DOHH2 (cell line): ENCODE measurements around the gene EHD4.
A peak's percentile ranks its signal among the peaks of the same experiment; 100 is the strongest.

ENCODE experiments used
- H3F3A ChIP-seq: fragments of 200-600 bp; sonication (generic), shearing (Covaris generic); 2 replicates; pipeline ENCODE4 v1.6.0; 2016; ENCODE audit warnings: antibody characterized with exemption, mild to moderate bottlenecking; ENCODE audit not compliant: control insufficient read depth, insufficient read depth
- H3K27ac ChIP-seq: fragments of 200-600 bp; sonication (generic); 2 replicates; pipeline ENCODE4 v1.5.1; 2014; ENCODE audit warnings: low read depth, mild to moderate bottlenecking, low read length, moderate library complexity
- H3K27me3 ChIP-seq: fragments of 200-600 bp; sonication (generic); 2 replicates; pipeline ENCODE4 v1.6.1; 2014; ENCODE audit warnings: mild to moderate bottlenecking, low read length, mixed read lengths; ENCODE audit not compliant: control insufficient read depth
- H3K36me3 ChIP-seq: fragments of 200-600 bp; sonication (generic); 2 replicates; pipeline ENCODE4 v1.6.1; 2014; ENCODE audit warnings: mild to moderate bottlenecking, low read length, moderate library complexity, mixed read lengths; ENCODE audit not compliant: control insufficient read depth
- H3K4me1 ChIP-seq: fragments of 200-600 bp; sonication (generic); 2 replicates; pipeline ENCODE4 v1.6.1; 2014; ENCODE audit warnings: mild to moderate bottlenecking, low read length, mixed read lengths; ENCODE audit not compliant: control insufficient read depth
- H3K4me2 ChIP-seq: fragments of 200-600 bp; sonication (generic); 2 replicates; pipeline ENCODE4 v1.6.0; 2014; ENCODE audit warnings: mild to moderate bottlenecking, low read length, moderate library complexity
- H3K4me3 ChIP-seq: fragments of 200-600 bp; sonication (generic); 2 replicates; pipeline ENCODE4 v1.5.1; 2014; ENCODE audit warnings: mild to moderate bottlenecking, low read length, mixed read lengths
- H3K79me2 ChIP-seq: fragments of 200-600 bp; sonication (generic); 2 replicates; pipeline ENCODE4 v1.6.1; 2014; ENCODE audit warnings: mild to moderate bottlenecking, low read length, mixed read lengths; ENCODE audit not compliant: control insufficient read depth
- H3K9me2 ChIP-seq: fragments of 200-600 bp; sonication (generic); replicated peaks from 2 replicates; pipeline ENCODE4 v1.6.1; 2014; ENCODE audit warnings: mild to moderate bottlenecking, low read length, mixed read lengths; ENCODE audit not compliant: control insufficient read depth
- H3K9me3 ChIP-seq: fragments of 200-600 bp; sonication (generic); 2 replicates; pipeline ENCODE4 v1.6.1; 2014; ENCODE audit warnings: antibody characterized with exemption, low read length, mixed read lengths; ENCODE audit not compliant: control insufficient read depth, insufficient read depth
- H4K20me1 ChIP-seq: fragments of 200-600 bp; sonication (generic); 2 replicates; pipeline ENCODE4 v1.6.0; 2014; ENCODE audit warnings: low read depth, mild to moderate bottlenecking, antibody characterized with exemption, low read length, moderate library complexity; ENCODE audit not compliant: control insufficient read depth, insufficient read depth
- EZH2phosphoT487 ChIP-seq: fragments of 200-600 bp; sonication (generic); IDR thresholded peaks from 2 replicates; pipeline ENCODE4 v1.6.1; 2017; ENCODE audit warnings: borderline replicate concordance, mild to moderate bottlenecking, antibody characterized with exemption, low read length, moderate library complexity, mixed read lengths
- TF ChIP-seq, protein P1 (sequence below): fragments of 200-600 bp; sonication (generic); IDR thresholded peaks from one replicate; pipeline ENCODE4 v1.5.1; 2014; ENCODE audit warnings: antibody characterized with exemption, mild to moderate bottlenecking, low read depth, low read length; ENCODE audit not compliant: poor library complexity, severe bottlenecking

EHD4 gene

DNA sequence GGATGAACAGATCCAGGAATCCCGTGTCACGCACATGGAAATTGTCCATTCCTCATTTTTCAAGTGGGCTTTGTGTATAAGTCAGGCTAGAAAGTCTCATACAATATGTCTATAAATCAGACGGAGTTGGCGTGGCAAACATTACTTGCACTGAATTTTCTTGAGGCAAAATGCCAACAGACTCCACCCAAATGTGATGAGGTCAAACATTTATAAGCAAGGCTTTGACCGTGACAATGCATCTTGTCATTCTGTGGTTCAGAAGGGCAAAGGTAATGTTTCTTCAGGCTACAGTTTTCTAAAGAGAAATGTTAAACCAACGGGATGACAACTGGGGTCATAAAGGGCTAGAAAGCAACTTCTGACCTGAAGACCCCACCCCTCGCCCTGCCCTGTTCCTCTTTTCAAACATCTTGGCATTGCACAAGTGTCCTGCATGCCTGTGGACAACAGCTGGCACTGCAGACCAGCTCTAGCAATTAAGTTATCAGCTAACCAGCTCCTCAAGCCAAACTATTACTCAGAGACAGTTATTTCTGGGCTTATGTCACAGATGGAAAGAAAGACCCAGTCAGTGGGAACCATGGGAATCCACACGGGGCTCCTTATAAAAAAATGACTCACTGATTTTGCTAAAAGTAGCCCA lies 42.0 kb downstream of the EHD4 start:
- Histone ChIP-seq H3K79me2 (no peaks in the 10 kb centered on the region), H3K36me3 (0 out of 2 replicates have a peak, but pooled peaks cover 3% of the 10 kb centered on the region), H3K27me3 (no peaks in the 10 kb centered on the region), H3K9me3 (no peaks in the 10 kb centered on the region), H3K9me2 (no peaks in the 10 kb centered on the region), H3K4me1 (peaks cover 48% of the 10 kb centered on the region), H3K4me2 (no peak overlapping the region), H3F3A (peaks cover 15% of the 10 kb centered on the region; the same call in 1 of the 2 replicates), H3K27ac (no peak overlapping the region), H3K4me3 (no peak overlapping the region), H4K20me1 (no peaks in the 10 kb centered on the region)
- TF ChIP-seq, protein P1, sequence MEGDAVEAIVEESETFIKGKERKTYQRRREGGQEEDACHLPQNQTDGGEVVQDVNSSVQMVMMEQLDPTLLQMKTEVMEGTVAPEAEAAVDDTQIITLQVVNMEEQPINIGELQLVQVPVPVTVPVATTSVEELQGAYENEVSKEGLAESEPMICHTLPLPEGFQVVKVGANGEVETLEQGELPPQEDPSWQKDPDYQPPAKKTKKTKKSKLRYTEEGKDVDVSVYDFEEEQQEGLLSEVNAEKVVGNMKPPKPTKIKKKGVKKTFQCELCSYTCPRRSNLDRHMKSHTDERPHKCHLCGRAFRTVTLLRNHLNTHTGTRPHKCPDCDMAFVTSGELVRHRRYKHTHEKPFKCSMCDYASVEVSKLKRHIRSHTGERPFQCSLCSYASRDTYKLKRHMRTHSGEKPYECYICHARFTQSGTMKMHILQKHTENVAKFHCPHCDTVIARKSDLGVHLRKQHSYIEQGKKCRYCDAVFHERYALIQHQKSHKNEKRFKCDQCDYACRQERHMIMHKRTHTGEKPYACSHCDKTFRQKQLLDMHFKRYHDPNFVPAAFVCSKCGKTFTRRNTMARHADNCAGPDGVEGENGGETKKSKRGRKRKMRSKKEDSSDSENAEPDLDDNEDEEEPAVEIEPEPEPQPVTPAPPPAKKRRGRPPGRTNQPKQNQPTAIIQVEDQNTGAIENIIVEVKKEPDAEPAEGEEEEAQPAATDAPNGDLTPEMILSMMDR = no peak
- TF ChIP-seq EZH2phosphoT487 = no peak

DNA sequence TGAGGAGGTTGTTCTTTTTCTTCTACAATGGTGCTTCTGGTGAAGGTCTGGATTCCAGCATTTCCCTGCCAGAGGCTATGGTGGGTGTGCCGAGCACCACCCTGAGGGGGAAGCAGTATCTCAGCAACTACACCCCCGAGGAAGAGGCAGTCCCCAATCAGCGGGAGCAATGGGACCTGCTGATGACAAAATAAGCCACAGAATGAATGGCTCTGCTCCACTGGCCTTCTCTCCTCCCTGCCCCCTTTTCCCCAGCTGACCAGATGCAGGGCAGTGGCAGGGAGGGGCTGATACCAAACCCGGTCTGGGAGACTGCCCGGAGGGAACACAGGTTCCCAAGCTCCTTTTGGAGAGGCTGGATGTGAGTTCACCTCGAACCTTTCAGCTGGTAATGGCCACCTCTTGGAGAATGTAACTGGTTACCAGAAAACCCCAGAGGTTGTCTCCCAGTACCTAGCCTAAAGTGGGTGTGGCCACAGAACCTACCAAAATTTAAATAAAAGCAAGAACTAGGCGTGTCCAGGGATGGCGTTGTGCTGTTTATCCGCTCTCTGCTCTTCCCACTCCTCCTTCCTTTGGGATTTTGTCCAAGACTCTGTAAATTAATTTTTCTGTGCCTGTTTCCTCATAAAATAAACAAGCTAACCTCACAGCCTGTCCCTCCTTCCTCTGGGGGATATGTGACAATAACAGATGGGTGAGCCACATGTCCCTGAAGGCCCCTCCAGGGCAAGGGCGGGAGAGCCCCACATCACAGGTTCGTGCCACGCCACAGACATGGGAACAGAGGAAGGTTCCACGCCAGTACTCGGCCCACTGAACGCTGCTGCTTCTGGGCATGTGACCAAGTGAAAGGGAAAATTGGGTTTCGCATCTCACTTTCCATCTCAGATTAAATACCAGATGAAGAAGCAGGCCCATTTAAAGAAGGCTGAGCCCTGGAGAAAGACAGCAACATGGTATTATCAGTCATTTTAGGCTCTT lies 43.4 kb downstream of the EHD4 start:
- no peak overlapping the region for H3K27ac ChIP-seq
- H3K4me2 ChIP-seq = peak overlapping the region; percentile 58
- no peak for TF ChIP-seq EZH2phosphoT487
- TF ChIP-seq, protein P1 = no peak
- no peaks in the 10 kb centered on the region for H3K9me3 ChIP-seq
- H3K4me1 ChIP-seq = peaks cover 37% of the 10 kb centered on the region
- H3K9me2 ChIP-seq = no peaks in the 10 kb centered on the region
- H3K79me2 ChIP-seq = no peaks in the 10 kb centered on the region
- H3K27me3 ChIP-seq = no peaks in the 10 kb centered on the region
- H4K20me1 ChIP-seq = no peaks in the 10 kb centered on the region
- H3F3A ChIP-seq = peaks cover 15% of the 10 kb centered on the region; the same call in 1 of the 2 replicates
- peak overlapping the region; percentile 22; the same call in 1 of the 2 replicates for H3K4me3 ChIP-seq
- H3K36me3 ChIP-seq = 0 out of 2 replicates have a peak, but pooled peaks cover 3% of the 10 kb centered on the region

DNA sequence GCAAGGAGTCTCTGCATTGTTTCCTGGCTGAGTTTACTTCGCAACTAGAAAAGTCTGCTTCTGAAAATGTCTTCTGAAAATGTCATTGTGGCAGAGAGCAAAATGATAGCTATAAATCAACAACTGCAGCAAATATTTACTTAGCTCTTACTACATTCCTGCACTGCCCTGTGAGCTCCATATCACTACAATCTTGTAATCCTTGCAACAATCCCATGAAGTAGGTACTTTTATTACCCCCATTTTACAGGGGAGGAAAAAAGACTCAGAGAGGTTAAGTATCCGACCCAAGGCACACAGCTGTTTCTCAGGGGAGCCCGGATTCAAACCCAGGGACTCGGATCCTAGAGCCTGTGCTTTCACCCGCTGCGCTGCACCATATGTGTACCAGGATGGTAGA lies 44.3 kb downstream of the EHD4 start:
- no peak for TF ChIP-seq EZH2phosphoT487
- TF ChIP-seq, protein P1 = no peak
- H3F3A ChIP-seq = peaks cover 15% of the 10 kb centered on the region; the same call in 1 of the 2 replicates
- H3K9me3 ChIP-seq = no peaks in the 10 kb centered on the region
- 0 out of 2 replicates have a peak, but pooled peaks cover 3% of the 10 kb centered on the region for H3K36me3 ChIP-seq
- peaks cover 37% of the 10 kb centered on the region for H3K4me1 ChIP-seq
- H4K20me1 ChIP-seq = no peaks in the 10 kb centered on the region
- H3K4me2 ChIP-seq = peak overlapping the region; percentile 58
- peak overlapping the region; percentile 68 for H3K27ac ChIP-seq
- H3K27me3 ChIP-seq = no peaks in the 10 kb centered on the region
- no peaks in the 10 kb centered on the region for H3K9me2 ChIP-seq
- no peaks in the 10 kb centered on the region for H3K79me2 ChIP-seq
- peak overlapping the region; percentile 33 for H3K4me3 ChIP-seq
